ENCODE data around the gene NUDT17. TPM values are rescaled to one million over a fixed set of nuclear protein-coding genes. Genes with fewer than 3 reads are reported as not detected.

NUDT17 gene
- total RNA-seq, 1 donor from 2014 or later = 3.3 TPM

Small RNAs within 50 kb of the gene (microRNA-seq; reads per million reads assigned to microRNA genes)
- 1.1 reads per million for gene MIR6736

Other genes with a start within 250 kb of the NUDT17 start
- gene GPR89A, start 237.6 kb upstream of the NUDT17 start, total RNA-seq = 16.9 and 19.1 TPM in 2 replicates
- gene PDZK1, start 138.3 kb upstream of the NUDT17 start, total RNA-seq = 0.68 and 0.70 TPM in 2 replicates
- not detected in 2 replicates for gene CD160, start 126.1 kb upstream of the NUDT17 start, total RNA-seq
- gene RNF115, start 21.5 kb upstream of the NUDT17 start, total RNA-seq = 15.2 and 15.3 TPM in 2 replicates
- gene POLR3C, start 21.4 kb upstream of the NUDT17 start, total RNA-seq = 39.0 and 43.3 TPM in 2 replicates
- gene PIAS3, start 13.5 kb downstream of the NUDT17 start, total RNA-seq = 42.6 and 49.9 TPM in 2 replicates
- 0.07 and 0.16 TPM in 2 replicates for gene ANKRD35, start 40.2 kb downstream of the NUDT17 start, total RNA-seq
- 0.65 and 1.0 TPM in 2 replicates for gene ITGA10, start 64.4 kb downstream of the NUDT17 start, total RNA-seq
- 19.9 and 20.7 TPM in 2 replicates for gene PEX11B, start 73.1 kb downstream of the NUDT17 start, total RNA-seq
- gene RBM8A, start 81.9 kb downstream of the NUDT17 start, total RNA-seq = 157 and 177 TPM in 2 replicates
- 35.4 and 37.2 TPM in 2 replicates for gene LIX1L, start 112.4 kb downstream of the NUDT17 start, total RNA-seq
- gene ANKRD34A, start 118.9 kb downstream of the NUDT17 start, total RNA-seq = 5.8 and 6.3 TPM in 2 replicates
- gene POLR3GL, start 119.1 kb downstream of the NUDT17 start, total RNA-seq = 19.2 and 20.5 TPM in 2 replicates
- gene TXNIP, start 150.9 kb downstream of the NUDT17 start, total RNA-seq = 157 and 217 TPM in 2 replicates
- not detected in 2 replicates for gene HJV, start 176.1 kb downstream of the NUDT17 start, total RNA-seq

All from astrocyte (in vitro differentiated cells and primary cell).